Measurements from ENCODE around the gene INKA2.

DNA sequence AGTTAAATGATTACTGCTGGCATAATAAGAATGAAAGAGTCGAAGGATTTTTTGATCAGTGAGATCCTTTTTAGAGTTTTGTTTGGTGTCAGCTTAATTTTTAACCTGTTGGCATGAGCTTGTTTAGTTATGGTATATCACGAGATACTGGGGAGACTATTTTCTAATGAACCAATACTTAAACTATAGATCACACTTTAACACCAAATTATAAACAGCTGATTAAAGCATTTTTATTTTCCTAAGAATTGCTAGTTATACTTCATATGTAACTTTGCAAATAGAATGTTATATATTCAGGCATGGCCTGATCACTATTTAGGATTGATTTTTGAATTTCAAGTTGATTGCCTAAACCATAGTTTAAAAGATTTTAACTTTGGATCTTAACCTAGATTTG is 22.5 kb upstream of the INKA2 start:
- TF ChIP-seq TEAD4 (IDR thresholded peaks at IDR 0.05; ENCODE audit: borderline replicate concordance, insufficient read depth) (no peak), YY1 (IDR thresholded peaks at IDR 0.05; ENCODE audit: low read depth) (no peak), POLR2AphosphoS5 (IDR thresholded peaks at IDR 0.05; ENCODE audit: low read depth, low read length) (no peak), CTCF (IDR thresholded peaks at IDR 0.05) (no peak), GATA2 (CRISPR knock-in tag; IDR thresholded peaks at IDR 0.05) (no peak), SMC3 (IDR thresholded peaks at IDR 0.05; ENCODE audit: low read depth, low read length) (no peak), NFIC (IDR thresholded peaks at IDR 0.05; ENCODE audit: borderline replicate concordance) (no peak), MAX (IDR thresholded peaks at IDR 0.05; ENCODE audit: low read depth) (no peak), CHD2 (IDR thresholded peaks at IDR 0.05; ENCODE audit: low read length, partially characterized antibody) (no peak), REST (IDR thresholded peaks at IDR 0.05; ENCODE audit: low read depth, low read length) (no peak), MXI1 (IDR thresholded peaks at IDR 0.05; ENCODE audit: low read depth, low read length) (no peak), RAD21 (IDR thresholded peaks at IDR 0.05; ENCODE audit: low read length) (no peak)
